ENCODE measurements around the gene RANBP10. TPM values are rescaled to one million over a fixed set of nuclear protein-coding genes. Genes with fewer than 3 reads are reported as not detected.

Gene RANBP10
- total RNA-seq (10 to 100 TPM; 11.1 to 16.3 (median 12.4) TPM), polyA plus RNA-seq (6.9 TPM)
- long read RNA-seq, donor 1, full-length matches to known transcripts, result 3 of 11 reads
- long read RNA-seq, donor 1, partial matches to known transcripts, result 1 of 11 reads
- long read RNA-seq, donor 1, other reads (novel, unspliced or antisense), result 7 of 11 reads
- long read RNA-seq, donor 2, full-length matches to known transcripts, result 2 of 10 reads
- long read RNA-seq, donor 2, partial matches to known transcripts, result 2 of 10 reads
- long read RNA-seq, donor 2, other reads (novel, unspliced or antisense), result 6 of 10 reads
- long read RNA-seq, donor 3, full-length matches to known transcripts, result 10 of 19 reads
- long read RNA-seq, donor 3, partial matches to known transcripts, result 2 of 19 reads
- long read RNA-seq, donor 3, other reads (novel, unspliced or antisense), result 7 of 19 reads
- long read RNA-seq, donor 4, full-length matches to known transcripts, result 1 of 7 reads
- long read RNA-seq, donor 4, partial matches to known transcripts, result 3 of 7 reads
- long read RNA-seq, donor 4, other reads (novel, unspliced or antisense), result 3 of 7 reads

DNA sequence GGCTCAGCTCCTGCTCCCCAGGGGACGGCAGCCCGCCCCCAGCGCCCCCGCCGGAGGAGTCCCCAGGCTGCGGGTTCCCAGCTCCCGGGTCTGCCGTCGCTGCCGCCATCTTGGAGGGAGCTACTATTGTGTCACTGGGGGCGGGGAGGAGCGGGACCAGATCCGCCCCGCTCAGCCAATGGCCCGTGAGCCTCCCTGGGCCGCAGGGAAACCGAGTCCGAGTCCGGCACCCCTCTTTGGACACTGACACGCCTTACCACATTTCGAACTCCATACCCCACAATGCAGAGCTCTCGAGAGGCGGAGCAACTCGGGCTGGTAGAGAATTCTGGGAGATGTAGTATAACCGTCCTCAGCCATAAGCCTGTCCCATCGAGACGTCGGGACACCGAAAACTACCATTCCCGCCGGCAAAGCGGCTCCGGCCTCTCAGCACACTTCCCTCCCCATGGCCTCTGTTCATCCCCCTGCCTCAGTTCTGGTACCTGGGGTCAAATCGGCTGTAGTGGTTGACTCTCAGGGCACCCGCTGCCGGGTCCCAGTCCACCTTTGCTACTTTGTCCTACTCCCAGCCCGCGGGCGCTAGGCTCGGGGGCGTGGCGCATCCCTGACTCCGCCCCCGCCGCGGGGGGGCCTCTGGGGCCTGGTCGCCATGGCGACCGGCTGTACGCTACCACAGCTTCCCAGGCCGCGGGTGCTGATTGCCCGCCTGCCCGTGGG, at the start of gene RANBP10, which contains the start of gene TSNAXIP1:
Gene RANBP10 (minus strand): TSS at position 133 of the 720 bp plus-strand sequence. CDS start 24 bp downstream, at position 109.
Gene TSNAXIP1 (plus strand): TSS at position 462 of the 720 bp plus-strand sequence. CDS start 261 bp downstream, outside the sequence.
- H3K27me3 ChIP-seq (ENCODE audit: control insufficient read depth, insufficient read depth), result no peaks in the 10 kb centered on the region
- peak within 1 kb of the TSS; percentile 61 for H3K27ac ChIP-seq (ENCODE audit: low read length)
- peaks cover 3% of the 10 kb centered on the region for H3K4me1 ChIP-seq (ENCODE audit: control insufficient read depth, insufficient read depth, low read length)
- intact Hi-C loops (cut with DNase I), result loop anchor here in 1 of 4 donors (10.0 kb wide), 1 partner anchor 132 kb away; no protein-coding TSS in a partner anchor
- DNase-seq (peak; percentile 97 to 98 (median 98)), ATAC-seq (peak; percentile 99)
- under 1% methylated on average over 54 of the region's 54 CpGs for WGBS
- no peaks in the 10 kb centered on the region for H3K9me3 ChIP-seq (ENCODE audit: control insufficient read depth, low read length)
- H3K4me3 ChIP-seq (ENCODE audit: low read length), result peak within 1 kb of the TSS; percentile 69

DNA sequence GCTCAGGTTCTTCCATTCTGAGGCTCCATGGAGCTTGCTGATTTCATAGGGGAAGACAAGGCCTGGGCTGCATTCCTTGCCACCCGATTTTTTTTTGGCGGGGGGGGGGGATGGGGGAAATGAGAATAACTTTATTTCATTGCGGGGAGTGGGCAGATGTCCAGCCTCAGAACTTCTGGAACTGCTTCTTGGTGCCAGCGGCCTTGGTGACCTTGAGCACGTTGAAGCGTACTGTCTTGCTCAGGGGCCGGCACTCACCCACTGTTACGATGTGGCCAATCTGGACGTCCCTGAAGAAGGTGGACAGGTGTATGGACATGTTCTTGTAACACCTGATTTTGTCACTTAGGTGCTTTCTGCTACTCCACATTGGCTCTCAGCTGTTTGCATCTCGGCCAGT, 49.4 kb upstream of the RANBP10 start:
- peak overlapping the region; percentile 12 for H3K27ac ChIP-seq (ENCODE audit: low read length)
- H3K4me3 ChIP-seq (ENCODE audit: low read length), result no peak overlapping the region
- DNase-seq (no peak), ATAC-seq (no peak)
- H3K4me1 ChIP-seq (ENCODE audit: control insufficient read depth, insufficient read depth, low read length), result peaks cover 23% of the 10 kb centered on the region
- WGBS, result 69% methylated on average over 10 of the region's 10 CpGs
- H3K9me3 ChIP-seq (ENCODE audit: control insufficient read depth, low read length), result no peaks in the 10 kb centered on the region
- intact Hi-C loops (cut with DNase I), result no loop called here
- no peaks in the 10 kb centered on the region for H3K27me3 ChIP-seq (ENCODE audit: control insufficient read depth, insufficient read depth)

DNA sequence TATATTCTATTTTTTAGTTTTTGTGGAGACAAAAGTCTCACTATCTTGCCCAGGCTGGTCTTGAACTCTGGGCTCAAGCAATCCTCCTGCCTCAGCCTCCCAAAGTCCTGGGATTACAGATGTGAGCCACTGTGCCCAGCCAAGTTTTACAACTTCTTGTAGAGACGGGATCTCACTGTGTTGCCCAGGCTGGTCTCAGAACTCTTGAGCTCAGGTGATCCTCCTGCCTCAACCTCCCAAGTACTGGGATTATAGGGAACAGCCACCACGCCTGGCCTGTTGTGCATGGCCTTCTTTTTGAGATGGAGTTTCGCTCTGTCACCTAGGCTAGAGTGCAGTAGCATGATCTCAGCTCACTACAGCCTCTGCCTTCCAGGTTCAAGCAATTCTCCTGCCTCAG, 47.3 kb upstream of the RANBP10 start:
- intact Hi-C loops (cut with DNase I), result no loop called here
- H3K9me3 ChIP-seq (ENCODE audit: control insufficient read depth, low read length), result no peaks in the 10 kb centered on the region
- DNase-seq, result no peak
- H3K27ac ChIP-seq (ENCODE audit: low read length), result no peak overlapping the region
- no peaks in the 10 kb centered on the region for H3K27me3 ChIP-seq (ENCODE audit: control insufficient read depth, insufficient read depth)
- over 99% methylated on average over 3 of the region's 3 CpGs for WGBS
- H3K4me1 ChIP-seq (ENCODE audit: control insufficient read depth, insufficient read depth, low read length), result peaks cover 19% of the 10 kb centered on the region
- ATAC-seq, result no peak
- no peak overlapping the region for H3K4me3 ChIP-seq (ENCODE audit: low read length)

GRCh38 chr16:67848118-67848517, 41.8 kb upstream of the RANBP10 start:
- intact Hi-C loops (cut with DNase I), result no loop called here
- Histone ChIP-seq H3K27me3 (ENCODE audit: control insufficient read depth, insufficient read depth) (no peaks in the 10 kb centered on the region), H3K4me1 (ENCODE audit: control insufficient read depth, insufficient read depth, low read length) (peaks cover 12% of the 10 kb centered on the region), H3K9me3 (ENCODE audit: control insufficient read depth, low read length) (no peaks in the 10 kb centered on the region), H3K4me3 (ENCODE audit: low read length) (peak overlapping the region; percentile 89), H3K27ac (ENCODE audit: low read length) (peak overlapping the region; percentile 9)
- WGBS, result 90% methylated on average over 11 of the region's 11 CpGs
- DNase-seq, result no peak
- no peak for ATAC-seq

- WGBS, result under 1% methylated on average over 59 of the region's 62 CpGs
- H3K27ac ChIP-seq (ENCODE audit: low read length), result peak within 1 kb of the TSS; percentile 95
- intact Hi-C loops (cut with DNase I), result no loop called here
- DNase-seq (peak; percentile 72 to 89 (median 88)), ATAC-seq (peak; percentile 62 to 68)
- H3K27me3 ChIP-seq (ENCODE audit: control insufficient read depth, insufficient read depth), result no peaks in the 10 kb centered on the region
- peak within 1 kb of the TSS; percentile 89 for H3K4me3 ChIP-seq (ENCODE audit: low read length)
- no peaks in the 10 kb centered on the region for H3K9me3 ChIP-seq (ENCODE audit: control insufficient read depth, low read length)
- H3K4me1 ChIP-seq (ENCODE audit: control insufficient read depth, insufficient read depth, low read length), result peaks cover 12% of the 10 kb centered on the region
Observed at GRCh38 chr16:67847064-67847861, 40.9 kb upstream of the RANBP10 start, which contains the start of gene CENPT. TSS of gene CENPT (minus strand) at chr16:67847693. CDS start at chr16:67833859, 13,834 bp downstream.

DNA sequence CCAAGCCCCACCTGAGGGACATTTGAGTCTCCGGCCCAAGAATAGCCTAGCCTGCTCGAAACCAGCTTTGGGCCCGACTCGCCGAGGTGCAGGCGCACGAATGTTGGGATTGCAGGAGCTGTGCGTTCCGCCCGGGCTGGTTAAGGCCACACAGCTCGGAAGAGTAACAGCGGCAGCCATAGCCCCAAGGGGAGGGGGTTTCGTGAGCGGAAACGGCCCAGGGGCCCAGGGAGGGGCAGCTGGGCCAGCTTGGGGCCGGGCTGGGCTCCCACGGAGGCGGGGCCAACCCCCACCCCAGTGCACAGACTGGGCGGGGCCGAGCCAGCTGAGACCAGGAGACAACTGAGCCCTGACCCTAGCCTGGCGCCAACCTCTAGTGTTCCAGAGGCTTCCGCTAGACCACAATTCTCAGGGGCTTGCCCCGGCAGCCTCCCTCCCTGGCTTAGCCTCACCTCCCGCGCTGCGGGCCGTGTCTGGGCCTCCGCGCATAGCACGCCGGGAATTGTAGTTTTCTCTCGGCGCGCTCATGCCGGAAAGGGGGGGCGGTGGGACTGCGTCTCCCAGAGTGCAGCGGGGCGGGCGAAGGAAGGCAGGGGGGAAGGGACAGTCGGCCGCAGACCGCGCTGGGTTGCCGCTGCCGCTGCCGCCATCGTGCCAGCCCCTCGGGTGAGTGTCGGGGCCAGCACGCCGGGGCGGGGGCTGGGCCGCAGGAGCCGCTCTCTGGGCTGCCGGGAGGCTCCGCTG, 40.1 kb upstream of the RANBP10 start, which contains the start of gene NUTF2:
Gene NUTF2 (plus strand): TSS at position 614 of the 744 bp plus-strand sequence. CDS start 18,198 bp downstream, outside the sequence.
- Histone ChIP-seq H3K4me1 (ENCODE audit: control insufficient read depth, insufficient read depth, low read length) (peaks cover 12% of the 10 kb centered on the region), H3K9me3 (ENCODE audit: control insufficient read depth, low read length) (no peaks in the 10 kb centered on the region), H3K27ac (ENCODE audit: low read length) (peak within 1 kb of the TSS; percentile 95), H3K4me3 (ENCODE audit: low read length) (peak within 1 kb of the TSS; percentile 89), H3K27me3 (ENCODE audit: control insufficient read depth, insufficient read depth) (no peaks in the 10 kb centered on the region)
- peak; percentile 97 to 99 (median 98) for DNase-seq
- peak; percentile 89 to 91 for ATAC-seq
- intact Hi-C loops (cut with DNase I), result no loop called here
- WGBS, result under 1% methylated on average over 57 of the region's 57 CpGs

DNA sequence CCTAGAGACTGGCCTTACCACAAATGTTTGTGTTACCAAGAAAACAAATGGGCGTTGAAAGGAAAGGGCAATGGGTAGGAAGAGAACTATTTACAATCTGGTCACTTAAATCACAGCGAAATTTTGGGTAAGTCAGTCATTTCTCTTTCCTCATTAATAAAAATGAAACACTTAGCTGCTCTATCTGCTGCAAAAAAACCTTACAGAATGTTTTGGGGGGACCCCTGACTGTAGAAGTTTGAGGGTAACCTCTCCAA, 39.6 kb upstream of the RANBP10 start:
- H3K27ac ChIP-seq (ENCODE audit: low read length), result peak overlapping the region; percentile 95
- peaks cover 12% of the 10 kb centered on the region for H3K4me1 ChIP-seq (ENCODE audit: control insufficient read depth, insufficient read depth, low read length)
- H3K27me3 ChIP-seq (ENCODE audit: control insufficient read depth, insufficient read depth), result no peaks in the 10 kb centered on the region
- ATAC-seq (no peak), DNase-seq (no peak)
- intact Hi-C loops (cut with DNase I), result no loop called here
- H3K9me3 ChIP-seq (ENCODE audit: control insufficient read depth, low read length), result no peaks in the 10 kb centered on the region
- WGBS, result 17% methylated on average over 2 of the region's 2 CpGs
- H3K4me3 ChIP-seq (ENCODE audit: low read length), result peak overlapping the region; percentile 89

DNA sequence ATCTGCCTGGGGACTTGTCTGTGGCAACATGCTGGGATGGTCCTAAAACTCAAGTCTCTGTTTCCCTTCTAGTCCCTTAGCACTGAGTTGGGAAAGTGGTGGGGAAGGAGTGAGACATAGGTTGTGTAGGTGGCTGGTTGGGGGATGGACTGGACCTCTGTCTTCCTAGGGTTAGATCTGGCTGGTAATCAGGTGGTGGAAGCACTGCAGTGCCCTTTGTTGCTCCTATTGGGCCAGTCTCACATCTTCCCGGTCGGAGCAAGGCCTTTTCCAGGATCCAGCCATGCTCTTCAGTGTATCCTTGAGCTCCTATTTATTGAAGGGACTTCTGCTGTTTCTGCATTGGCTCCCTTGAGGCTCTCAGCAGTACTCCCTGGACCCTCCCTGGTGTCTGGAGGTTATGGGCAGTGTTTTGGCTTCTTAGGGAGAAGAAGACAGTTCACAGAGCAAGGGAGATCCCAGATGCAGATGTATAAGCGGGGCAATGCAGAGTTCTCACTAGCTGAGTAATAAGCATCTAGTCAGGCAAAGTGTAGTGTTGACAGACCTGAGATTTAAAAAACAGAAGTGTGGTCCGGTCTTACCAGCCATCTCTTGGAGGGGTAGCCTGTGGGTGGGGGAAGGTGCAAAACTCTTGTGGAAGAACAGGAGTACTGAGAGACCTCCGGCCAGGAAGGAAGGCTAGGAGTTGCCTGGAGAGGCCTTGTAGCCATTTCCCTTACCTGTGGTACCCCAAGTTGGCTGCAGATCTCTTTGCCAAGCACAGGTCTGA, 39.1 kb upstream of the RANBP10 start:
- Histone ChIP-seq H3K9me3 (ENCODE audit: control insufficient read depth, low read length) (no peaks in the 10 kb centered on the region), H3K27ac (ENCODE audit: low read length) (peak overlapping the region; percentile 65), H3K27me3 (ENCODE audit: control insufficient read depth, insufficient read depth) (no peaks in the 10 kb centered on the region), H3K4me1 (ENCODE audit: control insufficient read depth, insufficient read depth, low read length) (peaks cover 12% of the 10 kb centered on the region), H3K4me3 (ENCODE audit: low read length) (peak overlapping the region; percentile 89)
- ATAC-seq (no peak), DNase-seq (no peak)
- intact Hi-C loops (cut with DNase I), result no loop called here
- 64% methylated on average over 5 of the region's 5 CpGs for WGBS

- no peak overlapping the region for H3K4me3 ChIP-seq (ENCODE audit: low read length)
- 71% methylated on average over 4 of the region's 4 CpGs for WGBS
Observed at GRCh38 chr16:67844497-67844896, 38.1 kb upstream of the RANBP10 start.

More at GRCh38 chr16:67844497-67844896, 38.1 kb upstream of the RANBP10 start:
- H3K9me3 ChIP-seq (ENCODE audit: control insufficient read depth, low read length), result no peaks in the 10 kb centered on the region
- H3K4me1 ChIP-seq (ENCODE audit: control insufficient read depth, insufficient read depth, low read length), result peaks cover 12% of the 10 kb centered on the region
- no peak overlapping the region for H3K27ac ChIP-seq (ENCODE audit: low read length)
- intact Hi-C loops (cut with DNase I), result no loop called here
- DNase-seq, result no peak
- no peaks in the 10 kb centered on the region for H3K27me3 ChIP-seq (ENCODE audit: control insufficient read depth, insufficient read depth)
- ATAC-seq, result no peak
